Left lung (tissue), 10 donors: ENCODE data around the gene RAPGEF5. TPM values are rescaled to one million over a fixed set of nuclear protein-coding genes. Genes with fewer than 3 reads are reported as not detected.

Experiments
- ATAC-seq: fragments of 200-7000 bp; cut with Tn5 transposase; one replicate; pipeline ENCODE4 v1.9.1; 2020; ENCODE audit warnings: moderate library complexity
- DNase-seq, 4 donors: peaks; one replicate each; pipeline ENCODE4 v3.0.0-alpha.2; 2013 to 2020
- H3K27ac ChIP-seq, 2 donors: fragments of 200-600 bp; sonication (generic) in 1 of 2; one replicate each; pipeline versions ENCODE4 v1.5.0 to v1.8.0; 2020 to 2021
- H3K27me3 ChIP-seq, 2 donors: fragments of 200-600 bp; sonication (generic) in 1 of 2; one replicate each; pipeline versions ENCODE4 v1.5.0 to v1.8.0; 2020 to 2021
- H3K36me3 ChIP-seq, 2 donors: fragments of 200-600 bp; sonication (generic) in 1 of 2; one replicate each; pipeline versions ENCODE4 v1.5.0 to v1.8.0; 2020 to 2021
- H3K4me1 ChIP-seq, 2 donors: fragments of 200-600 bp; one replicate each; pipeline ENCODE4 v1.8.0; 2021
- H3K4me3 ChIP-seq, 2 donors: fragments of 200-600 bp; sonication (generic) in 1 of 2; one replicate each; pipeline versions ENCODE4 v1.5.0 to v1.8.0; 2020 to 2021; ENCODE audit warnings: mild to moderate bottlenecking in 1 of 2
- H3K9me3 ChIP-seq, 2 donors: fragments of 200-600 bp; sonication (generic) in 1 of 2; one replicate each; pipeline versions ENCODE4 v1.5.0 to v1.8.0; 2020 to 2021
- CTCF ChIP-seq, 2 donors: fragments of 200-600 bp; sonication (generic) in 1 of 2; IDR thresholded peaks; one replicate each; pipeline versions ENCODE4 v1.5.0 to v1.8.0; 2021; ENCODE audit warnings: antibody characterized with exemption in 2 of 2
- intact Hi-C, 2 donors: fragments of 100-400 bp; cut with DNase I; formaldehyde crosslinking; loops; one replicate each; pipeline versions ENCODE4 v1.11.2 to v1.14.2; 2022
- polyA plus RNA-seq, 6 donors: library from polyadenylated mRNA; unstranded; fragments of 120-200 nt; gene quantifications; one replicate each; pipeline ENCODE4 v1.2.1, GENCODE V29; 2013; ENCODE audit not compliant: insufficient read length in 6 of 6
- total RNA-seq, 2 donors: library from RNA; stranded (reverse); fragmentation: NEBNext Ultra II Directional; extraction: Animal tissue kit (Norgen Biotek cat#: 25700); gene quantifications; one replicate each; pipeline ENCODE4 v1.2.1, GENCODE V29; 2021
- donor health status: DM: no; HTN: yes; CAD: no.
- donor health status: DM: no; HTN: no; CAD: no.

RAPGEF5 gene
- total and polyA plus RNA-seq, 8 donors, result 44.2 to 98.7 (median 81.7) TPM

- H3K4me1 ChIP-seq, result no peaks in the 10 kb centered on the region
- H3K4me3 ChIP-seq, result no peak overlapping the region
- H3K27me3 ChIP-seq, result no peaks in the 10 kb centered on the region
- DNase-seq (no peak), ATAC-seq (no peak)
- no peaks in the 10 kb centered on the region for H3K9me3 ChIP-seq
- intact Hi-C loops, result no loop called here
- no peaks in the 10 kb centered on the region for H3K36me3 ChIP-seq
- TF ChIP-seq CTCF (IDR thresholded peaks at IDR 0.05), result no peak
- H3K27ac ChIP-seq, result no peak overlapping the region
Measured at GRCh38 chr7:22380333-22380732, 23.4 kb upstream of the RAPGEF5 start.

GRCh38 chr7:22378199-22378980, 21.4 kb upstream of the RAPGEF5 start:
- H3K36me3 ChIP-seq, result no peaks in the 10 kb centered on the region
- no peak for TF ChIP-seq CTCF (IDR thresholded peaks at IDR 0.05)
- H3K27me3 ChIP-seq, result no peaks in the 10 kb centered on the region
- DNase-seq, result no peak
- H3K4me3 ChIP-seq, result no peak overlapping the region
- no peak for ATAC-seq
- H3K9me3 ChIP-seq, result no peaks in the 10 kb centered on the region
- no peaks in the 10 kb centered on the region for H3K4me1 ChIP-seq
- intact Hi-C loops, result no loop called here
- H3K27ac ChIP-seq, result peak overlapping the region; percentile 18 to 59

- no peaks in the 10 kb centered on the region for H3K9me3 ChIP-seq
- DNase-seq, result no peak
- no peaks in the 10 kb centered on the region for H3K36me3 ChIP-seq
- H3K27me3 ChIP-seq, result no peaks in the 10 kb centered on the region
- no peak overlapping the region for H3K4me3 ChIP-seq
- intact Hi-C loops, result no loop called here
- H3K4me1 ChIP-seq, result no peaks in the 10 kb centered on the region
- TF ChIP-seq CTCF (IDR thresholded peaks at IDR 0.05), result no peak
- peak overlapping the region; percentile 18 to 59 for H3K27ac ChIP-seq
- no peak for ATAC-seq
Measured at GRCh38 chr7:22377703-22378102, 20.7 kb upstream of the RAPGEF5 start.

GRCh38 chr7:22375359-22376048, 18.6 kb upstream of the RAPGEF5 start:
- Histone ChIP-seq H3K36me3 (no peaks in the 10 kb centered on the region), H3K27me3 (no peaks in the 10 kb centered on the region), H3K4me3 (no peak overlapping the region), H3K9me3 (no peaks in the 10 kb centered on the region), H3K27ac (no peak overlapping the region), H3K4me1 (no peaks in the 10 kb centered on the region)
- TF ChIP-seq CTCF (IDR thresholded peaks at IDR 0.05), result no peak
- intact Hi-C loops, result no loop called here
- ATAC-seq (no peak), DNase-seq (no peak)

- no peaks in the 10 kb centered on the region for H3K36me3 ChIP-seq
- ATAC-seq (no peak), DNase-seq (no peak)
- H3K27ac ChIP-seq, result no peak overlapping the region
- no peak for TF ChIP-seq CTCF (IDR thresholded peaks at IDR 0.05)
- no peaks in the 10 kb centered on the region for H3K27me3 ChIP-seq
- no peaks in the 10 kb centered on the region for H3K4me1 ChIP-seq
- H3K4me3 ChIP-seq, result no peak overlapping the region
- H3K9me3 ChIP-seq, result no peaks in the 10 kb centered on the region
- intact Hi-C loops, result no loop called here
Measured at GRCh38 chr7:22373911-22374310, 17.0 kb upstream of the RAPGEF5 start.
